ENCODE data around the gene HNRNPUL2.

DNA sequence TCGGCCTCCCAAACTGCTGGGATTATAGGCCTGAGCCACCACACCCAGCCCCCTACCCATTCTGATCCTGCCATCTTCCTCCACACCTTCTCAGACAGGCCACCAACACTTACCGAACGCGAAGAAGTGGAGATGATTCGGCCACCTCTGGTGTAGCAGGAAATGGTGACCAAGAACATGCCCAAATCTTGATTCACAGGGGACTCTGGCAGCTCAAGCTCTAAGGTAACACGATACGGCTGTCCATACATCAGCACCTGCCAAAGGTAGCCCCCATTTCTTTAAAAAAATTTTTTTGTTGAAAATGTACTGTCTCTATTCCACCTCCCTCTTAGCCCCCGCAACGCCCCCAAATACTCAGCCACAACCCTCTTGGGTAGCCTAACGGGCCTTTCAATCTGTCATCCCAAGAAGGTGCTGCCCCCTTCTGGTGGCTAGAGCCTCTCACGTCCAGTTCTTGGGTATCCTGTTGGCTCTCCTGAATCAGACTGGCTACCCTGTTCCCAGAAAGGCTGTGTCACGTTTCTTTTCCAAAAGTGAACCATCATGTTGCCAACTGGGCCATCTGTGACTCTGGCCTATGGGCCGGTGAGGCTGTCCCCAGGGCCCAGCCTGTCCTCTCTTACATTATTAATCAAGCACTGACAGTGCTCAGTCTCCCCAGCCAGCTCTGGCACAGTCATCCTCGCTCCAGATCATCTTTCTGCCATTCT, 32.6 kb downstream of the HNRNPUL2 start:
- TF ChIP-seq, protein P1, sequence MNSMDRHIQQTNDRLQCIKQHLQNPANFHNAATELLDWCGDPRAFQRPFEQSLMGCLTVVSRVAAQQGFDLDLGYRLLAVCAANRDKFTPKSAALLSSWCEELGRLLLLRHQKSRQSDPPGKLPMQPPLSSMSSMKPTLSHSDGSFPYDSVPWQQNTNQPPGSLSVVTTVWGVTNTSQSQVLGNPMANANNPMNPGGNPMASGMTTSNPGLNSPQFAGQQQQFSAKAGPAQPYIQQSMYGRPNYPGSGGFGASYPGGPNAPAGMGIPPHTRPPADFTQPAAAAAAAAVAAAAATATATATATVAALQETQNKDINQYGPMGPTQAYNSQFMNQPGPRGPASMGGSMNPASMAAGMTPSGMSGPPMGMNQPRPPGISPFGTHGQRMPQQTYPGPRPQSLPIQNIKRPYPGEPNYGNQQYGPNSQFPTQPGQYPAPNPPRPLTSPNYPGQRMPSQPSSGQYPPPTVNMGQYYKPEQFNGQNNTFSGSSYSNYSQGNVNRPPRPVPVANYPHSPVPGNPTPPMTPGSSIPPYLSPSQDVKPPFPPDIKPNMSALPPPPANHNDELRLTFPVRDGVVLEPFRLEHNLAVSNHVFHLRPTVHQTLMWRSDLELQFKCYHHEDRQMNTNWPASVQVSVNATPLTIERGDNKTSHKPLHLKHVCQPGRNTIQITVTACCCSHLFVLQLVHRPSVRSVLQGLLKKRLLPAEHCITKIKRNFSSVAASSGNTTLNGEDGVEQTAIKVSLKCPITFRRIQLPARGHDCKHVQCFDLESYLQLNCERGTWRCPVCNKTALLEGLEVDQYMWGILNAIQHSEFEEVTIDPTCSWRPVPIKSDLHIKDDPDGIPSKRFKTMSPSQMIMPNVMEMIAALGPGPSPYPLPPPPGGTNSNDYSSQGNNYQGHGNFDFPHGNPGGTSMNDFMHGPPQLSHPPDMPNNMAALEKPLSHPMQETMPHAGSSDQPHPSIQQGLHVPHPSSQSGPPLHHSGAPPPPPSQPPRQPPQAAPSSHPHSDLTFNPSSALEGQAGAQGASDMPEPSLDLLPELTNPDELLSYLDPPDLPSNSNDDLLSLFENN (IDR thresholded peaks at IDR 0.05; ENCODE audit: low read depth in 2 of 2, low read length in 2 of 2): no peak
- TF ChIP-seq E2F3 (CRISPR knock-in tag; IDR thresholded peaks at IDR 0.05) (no peak), ZFX (CRISPR knock-in tag; IDR thresholded peaks at IDR 0.05) (no peak), MAFK (IDR thresholded peaks at IDR 0.05; ENCODE audit: low read length) (0 out of 2 replicates have a peak, but pooled peaks have one; percentile 6), BCL6 (CRISPR knock-in tag; IDR thresholded peaks at IDR 0.05) (no peak)
- TF ChIP-seq, protein P2, sequence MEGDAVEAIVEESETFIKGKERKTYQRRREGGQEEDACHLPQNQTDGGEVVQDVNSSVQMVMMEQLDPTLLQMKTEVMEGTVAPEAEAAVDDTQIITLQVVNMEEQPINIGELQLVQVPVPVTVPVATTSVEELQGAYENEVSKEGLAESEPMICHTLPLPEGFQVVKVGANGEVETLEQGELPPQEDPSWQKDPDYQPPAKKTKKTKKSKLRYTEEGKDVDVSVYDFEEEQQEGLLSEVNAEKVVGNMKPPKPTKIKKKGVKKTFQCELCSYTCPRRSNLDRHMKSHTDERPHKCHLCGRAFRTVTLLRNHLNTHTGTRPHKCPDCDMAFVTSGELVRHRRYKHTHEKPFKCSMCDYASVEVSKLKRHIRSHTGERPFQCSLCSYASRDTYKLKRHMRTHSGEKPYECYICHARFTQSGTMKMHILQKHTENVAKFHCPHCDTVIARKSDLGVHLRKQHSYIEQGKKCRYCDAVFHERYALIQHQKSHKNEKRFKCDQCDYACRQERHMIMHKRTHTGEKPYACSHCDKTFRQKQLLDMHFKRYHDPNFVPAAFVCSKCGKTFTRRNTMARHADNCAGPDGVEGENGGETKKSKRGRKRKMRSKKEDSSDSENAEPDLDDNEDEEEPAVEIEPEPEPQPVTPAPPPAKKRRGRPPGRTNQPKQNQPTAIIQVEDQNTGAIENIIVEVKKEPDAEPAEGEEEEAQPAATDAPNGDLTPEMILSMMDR (IDR thresholded peaks at IDR 0.05 in 2 of 3, conservative IDR thresholded peaks at IDR 0.05 in 1 of 3; ENCODE audit: insufficient read depth in 2 of 3, low read depth in 1 of 3, low read length in 3 of 3): peak; percentile 87 to 90 (median 87)
